Naive thymus-derived CD4-positive, alpha-beta T cell (primary cell): ENCODE data around the gene VDAC1. TPM values are rescaled to one million over a fixed set of nuclear protein-coding genes. Genes with fewer than 3 reads are reported as not detected.

ENCODE experiments used
- ATAC-seq: fragments of 150-1000 bp; cut with Tn5 transposase; 2 replicates; pipeline ENCODE4 v1.10.0; 2021; ENCODE audit warnings: mild to moderate bottlenecking, moderate library complexity
- CTCF ChIA-PET: fragments of 350-600 bp; sonication (Branson Sonifier 250); formaldehyde crosslinking; loops from one replicate; lab custom pipeline; 2021; ENCODE audit warnings: antibody characterized with exemption; lab: Charles Lee
- POLR2A ChIA-PET: fragments of 350-600 bp; sonication (Branson Sonifier 250); formaldehyde crosslinking; loops from one replicate; lab custom pipeline; 2021; ENCODE audit warnings: antibody characterized with exemption, inconsistent platforms; lab: Charles Lee
- DNase-seq, 9 donors: peaks; one replicate each; pipeline versions ENCODE4 v3.0.0 to v3.0.0-alpha.2; 2020 to 2022; ENCODE audit warnings: mixed read lengths in 1 of 9
- H3K27ac ChIP-seq: one replicate; pipeline ENCODE4 v1.7.0; 2013; ENCODE audit warnings: mild to moderate bottlenecking, low read depth, low read length, moderate library complexity
- H3K27me3 ChIP-seq, 2 donors: one replicate each; pipeline ENCODE4 v1.7.0; 2013; ENCODE audit warnings: low read length in 2 of 2, mild to moderate bottlenecking in 2 of 2, moderate library complexity in 2 of 2; ENCODE audit not compliant: control insufficient read depth in 2 of 2, insufficient read depth in 2 of 2
- H3K36me3 ChIP-seq, 3 experiments: 1 replicate in 2 of 3; 2 replicates in 1 of 3; pipeline ENCODE4 v1.7.0; 2013; ENCODE audit warnings: low read length in 3 of 3, mild to moderate bottlenecking in 3 of 3, moderate library complexity in 1 of 3; ENCODE audit not compliant: insufficient read depth in 3 of 3, control insufficient read depth in 2 of 3
- H3K4me1 ChIP-seq, 2 donors: one replicate each; pipeline ENCODE4 v1.7.0; 2013; ENCODE audit warnings: low read length in 2 of 2, mild to moderate bottlenecking in 2 of 2, moderate library complexity in 1 of 2; ENCODE audit not compliant: control insufficient read depth in 2 of 2, insufficient read depth in 2 of 2
- H3K4me3 ChIP-seq: 2 replicates; pipeline ENCODE4 v1.7.0; 2013; ENCODE audit warnings: mild to moderate bottlenecking, low read length
- H3K9me3 ChIP-seq, 3 experiments: 1 replicate in 2 of 3; 2 replicates in 1 of 3; pipeline ENCODE4 v1.7.0; 2013; ENCODE audit warnings: low read length in 3 of 3; ENCODE audit not compliant: control insufficient read depth in 2 of 3
- H3K27ac Mint-ChIP-seq, 9 donors: one replicate each; pipeline ENCODE4 v1.8.0; 2020 to 2022; ENCODE audit warnings: mixed read lengths in 9 of 9, mild to moderate bottlenecking in 8 of 9, moderate library complexity in 5 of 9, inconsistent platforms in 2 of 9
- H3K27me3 Mint-ChIP-seq, 5 donors: one replicate each; pipeline ENCODE4 v1.8.0; 2021 to 2022; ENCODE audit warnings: mixed read lengths in 5 of 5, mild to moderate bottlenecking in 1 of 5
- H3K36me3 Mint-ChIP-seq, 5 donors: one replicate each; pipeline ENCODE4 v1.8.0; 2020 to 2022; ENCODE audit warnings: mixed read lengths in 5 of 5, mild to moderate bottlenecking in 3 of 5, inconsistent platforms in 1 of 5
- H3K4me1 Mint-ChIP-seq, 7 donors: one replicate each; pipeline ENCODE4 v1.8.0; 2020 to 2022; ENCODE audit warnings: mixed read lengths in 7 of 7, mild to moderate bottlenecking in 3 of 7, inconsistent platforms in 1 of 7
- H3K4me3 Mint-ChIP-seq, 10 donors: one replicate each; pipeline ENCODE4 v1.8.0; 2020 to 2022; ENCODE audit warnings: mild to moderate bottlenecking in 10 of 10, mixed read lengths in 10 of 10, moderate library complexity in 6 of 10, inconsistent platforms in 2 of 10
- H3K9me3 Mint-ChIP-seq, 11 donors: one replicate each; pipeline ENCODE4 v1.8.0; 2020 to 2022; ENCODE audit warnings: mixed read lengths in 11 of 11, mild to moderate bottlenecking in 4 of 11, inconsistent platforms in 1 of 11, moderate library complexity in 1 of 11
- intact Hi-C, 2 donors: fragments of 100-400 bp; cut with micrococcal nuclease; formaldehyde crosslinking; loops; one replicate each; pipeline ENCODE4 v1.15.1; 2023
- polyA plus RNA-seq, 2 donors: library from polyadenylated mRNA; unstranded; fragments of 300-500 nt; fragmentation: Illumina TruSeq; gene quantifications; one replicate each; pipeline ENCODE4 v1.2.3, GENCODE V29; 2021
- total RNA-seq, 6 experiments: library from RNA in 5 of 6; stranded (reverse) in 5 of 6; gene quantifications; 1 replicate in 5 of 6; 2 replicates in 1 of 6; pipeline ENCODE4 v1.2.3 and lab custom pipeline; 2021 to 2026

VDAC1 gene
- total and polyA plus RNA-seq, 7 experiments from 2014 or later: 37.8 to 259 (median 48.4) TPM

- Mint-ChIP-seq H3K27ac (peak overlapping the region in 3 of 9 donors; percentile 9 to 38 (median 16)), H3K36me3 (peaks cover 0 to 10% (median 0%) of the 10 kb centered on the region in 5 donors), H3K4me3 (peak overlapping the region in 3 of 10 donors; percentile 25 to 51 (median 42)), H3K9me3 (peaks cover 0 to 3% (median 0%) of the 10 kb centered on the region in 11 donors), H3K27me3 (no peaks in the 10 kb centered on the region), H3K4me1 (peaks cover 40 to 78% (median 61%) of the 10 kb centered on the region in 7 donors)
- ChIA-PET CTCF (interaction anchor here (0.6 kb wide), 1 partner anchor 360 kb away, joined by 3 read pairs; no protein-coding TSS in a partner anchor), POLR2A (no interaction called here)
- H3K4me3 ChIP-seq: no peak overlapping the region
- ATAC-seq (no peak), DNase-seq (no peak)
- H3K9me3 ChIP-seq: no peaks in the 10 kb centered on the region
- intact Hi-C loops: loop anchor here (5.0 to 10.0 kb wide), 3 partner anchors 374 to 1254 kb away; partner anchors contain the start of genes C5orf24 (in 1 of the 2), CCNI2 (in 1 of the 2) and UBE2B (in 1 of the 2)
- no peaks in the 10 kb centered on the region for H3K27me3 ChIP-seq
- peaks cover 0 to 5% (median 0%) of the 10 kb centered on the region in 3 experiments for H3K36me3 ChIP-seq
- peaks cover 21 to 26% of the 10 kb centered on the region in 2 donors for H3K4me1 ChIP-seq
- no peak overlapping the region for H3K27ac ChIP-seq
These were observed 3.9 kb downstream of the VDAC1 start for GRCh38 chr5:134000696-134001453.

- no peaks in the 10 kb centered on the region for H3K9me3 ChIP-seq
- intact Hi-C loops: loop anchor here (5.0 to 10.0 kb wide), 3 partner anchors 375 to 1253 kb away; partner anchors contain the start of genes C5orf24 (in 1 of the 2), CCNI2 (in 1 of the 2) and UBE2B (in 1 of the 2)
- ChIA-PET CTCF (no interaction called here), POLR2A (interaction anchor here (0.6 kb wide), 1 partner anchor 9 kb away, joined by 3 read pairs; no protein-coding TSS in a partner anchor)
- Mint-ChIP-seq H3K27me3 (no peaks in the 10 kb centered on the region), H3K36me3 (peaks cover 0 to 8% (median 0%) of the 10 kb centered on the region in 5 donors), H3K27ac (peak overlapping the region in 3 of 9 donors; percentile 3 to 60 (median 51)), H3K9me3 (peaks cover 0 to 3% (median 0%) of the 10 kb centered on the region in 11 donors), H3K4me1 (peaks cover 42 to 78% (median 60%) of the 10 kb centered on the region in 7 donors), H3K4me3 (peak overlapping the region in 1 of 10 donors; percentile 17)
- H3K27me3 ChIP-seq: no peaks in the 10 kb centered on the region
- DNase-seq (no peak), ATAC-seq (no peak)
- peaks cover 0 to 5% (median 0%) of the 10 kb centered on the region in 3 experiments for H3K36me3 ChIP-seq
- H3K4me1 ChIP-seq: peaks cover 20 to 22% of the 10 kb centered on the region in 2 donors
- H3K27ac ChIP-seq: no peak overlapping the region
- H3K4me3 ChIP-seq: no peak overlapping the region
These were observed 4.7 kb downstream of the VDAC1 start for GRCh38 chr5:134000091-134000511.

- Histone ChIP-seq H3K27ac (no peak overlapping the region), H3K4me1 (peaks cover 19 to 22% of the 10 kb centered on the region in 2 donors), H3K27me3 (no peaks in the 10 kb centered on the region), H3K4me3 (no peak overlapping the region), H3K9me3 (no peaks in the 10 kb centered on the region), H3K36me3 (peaks cover 0 to 5% (median 0%) of the 10 kb centered on the region in 3 experiments)
- H3K36me3 Mint-ChIP-seq: peaks cover 0 to 8% (median 0%) of the 10 kb centered on the region in 5 donors
- H3K27ac Mint-ChIP-seq: peak overlapping the region in 3 of 9 donors; percentile 28 to 72 (median 38)
- ChIA-PET POLR2A (interaction anchor here (0.8 to 1.3 kb wide), 3 partner anchors 30 to 178 kb away, joined by 3 to 5 read pairs (median 3); partner anchors contain the start of gene SKP1), CTCF (interaction anchor here (1.1 kb wide), 1 partner anchor 28 kb away, joined by 4 read pairs; no protein-coding TSS in a partner anchor)
- ATAC-seq (no peak), DNase-seq (no peak)
- H3K4me3 Mint-ChIP-seq: no peak overlapping the region
- H3K27me3 Mint-ChIP-seq: no peaks in the 10 kb centered on the region
- intact Hi-C loops: no loop called here
- H3K9me3 Mint-ChIP-seq: peaks cover 0 to 3% (median 0%) of the 10 kb centered on the region in 11 donors
- H3K4me1 Mint-ChIP-seq: peaks cover 50 to 90% (median 73%) of the 10 kb centered on the region in 7 donors
These were observed 6.0 kb downstream of the VDAC1 start for GRCh38 chr5:133998807-133999206.

GRCh38 chr5:133998042-133998441 lies 6.7 kb downstream of the VDAC1 start:
- Histone ChIP-seq H3K27ac (no peak overlapping the region), H3K4me3 (no peak overlapping the region), H3K9me3 (no peaks in the 10 kb centered on the region), H3K27me3 (no peaks in the 10 kb centered on the region), H3K4me1 (peaks cover 11 to 16% of the 10 kb centered on the region in 2 donors), H3K36me3 (peaks cover 0 to 5% (median 0%) of the 10 kb centered on the region in 3 experiments)
- CTCF ChIA-PET: interaction anchor here (0.6 to 1.1 kb wide), 4 partner anchors 15 to 396 kb away, joined by 3 to 5 read pairs (median 4); no protein-coding TSS in a partner anchor
- DNase-seq: no peak
- intact Hi-C loops: no loop called here
- H3K4me1 Mint-ChIP-seq: peaks cover 43 to 90% (median 73%) of the 10 kb centered on the region in 7 donors
- no peaks in the 10 kb centered on the region for H3K9me3 Mint-ChIP-seq
- ATAC-seq: no peak
- POLR2A ChIA-PET: interaction anchor here (0.8 to 1.3 kb wide), 4 partner anchors 29 to 179 kb away, joined by 3 to 5 read pairs (median 3); partner anchors contain the start of gene SKP1
- peak overlapping the region in 1 of 10 donors; percentile 10 for H3K4me3 Mint-ChIP-seq
- H3K27ac Mint-ChIP-seq: peak overlapping the region in 1 of 9 donors; percentile 28
- no peaks in the 10 kb centered on the region for H3K27me3 Mint-ChIP-seq
- H3K36me3 Mint-ChIP-seq: peaks cover 0 to 7% (median 0%) of the 10 kb centered on the region in 5 donors

GRCh38 chr5:133996683-133997252 lies 8.0 kb downstream of the VDAC1 start:
- ATAC-seq (no peak), DNase-seq (no peak)
- Mint-ChIP-seq H3K27ac (peak overlapping the region in 3 of 9 donors; percentile 4 to 41 (median 36)), H3K27me3 (no peaks in the 10 kb centered on the region), H3K36me3 (peaks cover 0 to 5% (median 0%) of the 10 kb centered on the region in 5 donors), H3K4me1 (peaks cover 40 to 83% (median 67%) of the 10 kb centered on the region in 7 donors), H3K9me3 (no peaks in the 10 kb centered on the region), H3K4me3 (peak overlapping the region in 1 of 10 donors; percentile 48)
- H3K4me1 ChIP-seq: peaks cover 5 to 9% of the 10 kb centered on the region in 2 donors
- intact Hi-C loops: no loop called here
- H3K9me3 ChIP-seq: no peaks in the 10 kb centered on the region
- no peak overlapping the region for H3K4me3 ChIP-seq
- CTCF ChIA-PET: interaction anchor here (1.0 kb wide), 1 partner anchor 15 kb away, joined by 3 read pairs; no protein-coding TSS in a partner anchor
- no peak overlapping the region for H3K27ac ChIP-seq
- no peaks in the 10 kb centered on the region for H3K27me3 ChIP-seq
- H3K36me3 ChIP-seq: peaks cover 0 to 5% (median 0%) of the 10 kb centered on the region in 3 experiments
- POLR2A ChIA-PET: interaction anchor here (0.6 to 1.3 kb wide), 3 partner anchors 10 to 27 kb away, joined by 3 to 4 read pairs (median 4); no protein-coding TSS in a partner anchor
